A549 treated with AZD9567 at 1 μM for 4 hours (cell line): Measurements from ENCODE around the gene FAM25G. TPM values are rescaled to one million over a fixed set of nuclear protein-coding genes. Genes with fewer than 3 reads are reported as not detected.

Source experiments
- total RNA-seq: library from RNA; stranded (reverse); fragments of 200-300 nt; extraction: Qiagen RNA extraction; gene quantifications from 5 replicates; pipeline ENCODE4 v1.2.3, GENCODE V29; 2022; ENCODE audit not compliant: insufficient read depth

FAM25G gene
- 0.87 to 0.88 TPM in 2 of 5 replicates, not detected in the others for total RNA-seq

DNA sequence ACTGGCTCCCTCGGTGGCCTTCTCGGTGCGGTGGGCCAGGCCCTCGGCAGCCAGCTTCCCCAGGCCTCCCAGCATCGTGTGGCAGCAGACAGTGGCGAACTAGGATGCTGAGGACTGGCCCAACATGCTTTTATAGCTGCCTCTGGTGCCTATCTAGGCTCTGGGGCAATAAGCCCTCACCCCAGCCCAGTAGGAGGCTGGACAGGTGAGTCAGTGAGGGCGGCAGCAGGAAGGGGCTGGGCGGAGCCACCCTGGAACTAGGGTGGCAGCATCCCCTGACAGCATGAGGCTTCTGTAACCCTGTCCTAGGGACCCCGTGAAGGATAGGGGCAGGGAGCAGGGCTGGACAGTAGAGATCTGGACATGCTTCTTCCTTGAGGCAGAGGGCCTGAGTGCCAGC is at the start of gene FAM25G:
TSS of gene FAM25G (minus strand) at position 101 of the 400 bp plus-strand sequence. CDS start at position 75, 26 bp downstream.

DNA sequence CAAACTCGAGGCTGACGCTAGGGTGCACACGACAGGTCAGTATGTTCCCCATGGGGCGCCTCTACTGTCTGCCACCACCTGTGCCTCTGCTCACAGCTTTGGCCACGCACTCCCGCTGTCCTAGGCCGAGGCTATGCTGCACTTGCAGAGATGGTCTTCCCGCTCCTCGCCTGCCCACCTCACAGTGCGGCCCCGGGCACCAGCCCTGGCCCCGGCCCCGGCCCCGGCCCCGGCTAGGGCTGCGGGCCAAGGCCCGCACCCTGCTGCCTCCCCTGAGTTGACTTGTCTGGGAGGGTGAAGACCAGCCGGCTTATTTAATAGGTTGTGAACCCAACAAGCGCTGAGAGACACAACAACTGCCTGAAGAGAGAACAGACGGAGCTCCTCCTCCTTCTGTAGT is 32.0 kb upstream of the FAM25G start, which contains the start of gene AGAP9:
TSS of gene AGAP9 (minus strand) at position 164 of the 400 bp plus-strand sequence. CDS start at position 52, 112 bp downstream.

DNA sequence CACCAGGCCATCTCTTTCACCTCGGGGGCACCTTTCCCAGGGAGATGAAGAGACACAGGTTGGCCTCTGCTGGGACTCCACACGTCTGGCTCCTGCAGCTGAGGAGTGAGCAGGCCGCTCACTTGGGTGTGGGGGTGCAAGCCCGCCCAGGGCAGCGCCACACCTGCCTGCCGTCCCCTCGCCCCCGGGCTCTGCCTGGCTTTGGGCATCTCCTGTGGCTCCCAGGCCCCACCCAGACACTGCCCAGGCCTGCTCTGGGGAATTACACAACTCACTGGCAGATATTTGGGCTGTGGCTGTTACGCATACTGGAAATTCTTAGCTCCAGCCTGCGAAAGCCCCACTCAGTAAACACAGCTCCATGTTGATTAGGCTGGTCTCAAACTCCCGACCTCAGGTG is 7.6 kb downstream of the FAM25G start, which contains the start of gene ANXA8:
TSS of gene ANXA8 (minus strand) at position 193 of the 400 bp plus-strand sequence. CDS start at position 11, 182 bp downstream.

Other genes with a start within 250 kb of the FAM25G start
- gene GDF10, start 191.5 kb downstream of the FAM25G start, total RNA-seq = 0.05 TPM in 3 of 5 replicates, not detected in the others
- not detected in 5 replicates for gene GDF2, start 169.2 kb downstream of the FAM25G start, total RNA-seq
- not detected in 5 replicates for gene RBP3, start 143.3 kb downstream of the FAM25G start, total RNA-seq
- gene ZNF488, start 107.4 kb downstream of the FAM25G start, total RNA-seq = 11.7 to 13.9 TPM (median 12.4 TPM) in 5 replicates
- gene ANXA8, start 7.6 kb downstream of the FAM25G start, total RNA-seq = 25.9 to 38.0 TPM (median 26.7 TPM) in 5 replicates
- 7.5 to 12.6 TPM (median 11.7 TPM) in 5 replicates for gene AGAP9, start 31.9 kb upstream of the FAM25G start, total RNA-seq